Measurements from ENCODE around the gene FAM221B. TPM values are rescaled to one million over a fixed set of nuclear protein-coding genes. Genes with fewer than 3 reads are reported as not detected.

Gene FAM221B
- total and polyA plus RNA-seq, 2 of the 4 experiments (the other 2 are of a cell fraction): not detected

GRCh38 chr9:35856882-35857281 is 28.4 kb upstream of the FAM221B start:
- ATAC-seq (ENCODE audit: low read depth) (no peak), DNase-seq (no peak)
- peak overlapping the region; percentile 47 for H2AK9ac ChIP-seq (replicated peaks; ENCODE audit: low read depth, low read length, poor library complexity)
- no peak overlapping the region for H4K91ac ChIP-seq (ENCODE audit: insufficient read depth, low read depth, low read length)
- dilution Hi-C loops (cut with HindIII; ENCODE audit: low sequenced_read_pairs, unreplicated experiment): no loop called here
- H3K36me3 ChIP-seq (ENCODE audit: control insufficient read depth, insufficient read depth, low read length): peaks cover 3% of the 10 kb centered on the region; the same call in 1 of the 2 replicates
- H3K18ac ChIP-seq (ENCODE audit: low read depth, low read length): no peak overlapping the region
- peaks cover 16% of the 10 kb centered on the region for H3K27me3 ChIP-seq (ENCODE audit: control insufficient read depth, insufficient read depth, low read length)
- no peak overlapping the region for H4K8ac ChIP-seq (ENCODE audit: low read depth in 2 of 2, low read length in 2 of 2)
- H3K56ac ChIP-seq (ENCODE audit: extremely low read depth, insufficient read depth, low read length): no peak overlapping the region
- no peak overlapping the region for H3K27ac ChIP-seq (ENCODE audit: insufficient read depth, low read length)
- no peaks in the 10 kb centered on the region for H3K79me1 ChIP-seq (ENCODE audit: low read depth in 1 of 2, low read length in 2 of 2)
- BruUV-seq (replicated peaks): no TSS peak
- CTCF ChIA-PET: no interaction called here
- no peaks in the 10 kb centered on the region for H3K9me3 ChIP-seq (ENCODE audit: control insufficient read depth, insufficient read depth, low read length)
- H3K23ac ChIP-seq (ENCODE audit: low read depth, low read length): no peak overlapping the region
- in situ Hi-C loops (cut with MboI; ENCODE audit: low sequenced_read_pairs): no loop called here
- no peaks in the 10 kb centered on the region for H3K9me1 ChIP-seq (ENCODE audit: insufficient read depth, low read length)
- no peak overlapping the region for H3K4me3 ChIP-seq (ENCODE audit: insufficient read depth, low read depth, low read length)
- POLR2A ChIA-PET (ENCODE audit: unreplicated experiment): no interaction called here
- H3K4ac ChIP-seq (ENCODE audit: low read depth, low read length): no peak overlapping the region
- no peaks in the 10 kb centered on the region for H4K20me1 ChIP-seq (ENCODE audit: insufficient read depth, low read length)
- no peak overlapping the region for H3K14ac ChIP-seq (replicated peaks; ENCODE audit: low read depth, low read length)
- no peaks in the 10 kb centered on the region for H3K4me1 ChIP-seq (ENCODE audit: control insufficient read depth, insufficient read depth, low read length)
- H2BK120ac ChIP-seq (ENCODE audit: low read depth, low read length): no peak overlapping the region
- H2BK20ac ChIP-seq (ENCODE audit: low read depth, low read length): no peak overlapping the region
- no peak overlapping the region for H4K5ac ChIP-seq (ENCODE audit: low read depth, low read length)
- 44% methylated on average over 3 of the region's 5 CpGs; no CpG with 5 or more reads in 1 of the 2 experiments for WGBS, 2 experiments (ENCODE audit: extremely low coverage in 2 of 2, insufficient read length in 1 of 2)
- intact Hi-C loops (cut with micrococcal nuclease): no loop called here
- no peak overlapping the region for H3K4me2 ChIP-seq (ENCODE audit: low read depth, low read length)
- no peak overlapping the region for H2BK5ac ChIP-seq (ENCODE audit: low read depth, low read length, poor library complexity, severe bottlenecking)
- H3K9ac ChIP-seq (ENCODE audit: low read depth, low read length): no peak overlapping the region
- no peak overlapping the region for H2BK15ac ChIP-seq (ENCODE audit: low read depth, low read length)
- no peak overlapping the region for H2AK5ac ChIP-seq (ENCODE audit: low read depth, low read length)
- no peak overlapping the region for H2AFZ ChIP-seq (replicated peaks; ENCODE audit: low read length, poor library complexity)
- TF ChIP-seq CEBPB (IDR thresholded peaks at IDR 0.05; ENCODE audit: low read depth, low read length) (no peak), POLR2A (IDR thresholded peaks at IDR 0.05; ENCODE audit: low read depth, low read length) (no peak), BHLHE40 (IDR thresholded peaks at IDR 0.05; ENCODE audit: low read depth, low read length) (no peak), CHD1 (IDR thresholded peaks at IDR 0.05; ENCODE audit: low read depth, low read length) (no peak), MXI1 (IDR thresholded peaks at IDR 0.05; ENCODE audit: borderline replicate concordance, low read depth, low read length) (no peak), CTCF (conservative IDR thresholded peaks at IDR 0.05; ENCODE audit: low read depth, low read length) (no peak), ELK1 (IDR thresholded peaks at IDR 0.05; ENCODE audit: borderline replicate concordance, low read depth, low read length) (no peak), FOS (IDR thresholded peaks at IDR 0.05; ENCODE audit: low read depth, low read length) (no peak), MAZ (IDR thresholded peaks at IDR 0.05; ENCODE audit: borderline replicate concordance, low read depth, low read length) (no peak), RAD21 (IDR thresholded peaks at IDR 0.05; ENCODE audit: low read length) (no peak), MAFK (IDR thresholded peaks at IDR 0.05; ENCODE audit: low read depth, low read length) (no peak), NFE2L2 (IDR thresholded peaks at IDR 0.05; ENCODE audit: low read depth, low read length) (no peak), RFX5 (IDR thresholded peaks at IDR 0.05; ENCODE audit: low read depth, low read length) (no peak), RCOR1 (IDR thresholded peaks at IDR 0.05; ENCODE audit: insufficient replicate concordance, low read length) (no peak), SMC3 (IDR thresholded peaks at IDR 0.05; ENCODE audit: low read depth, low read length) (no peak), USF2 (IDR thresholded peaks at IDR 0.05; ENCODE audit: low read depth, low read length) (no peak)
